BLaER1 (cell line): ENCODE data around the gene IGF1R.

Source experiments
- H3K27ac ChIP-seq: shearing (Covaris generic); formaldehyde crosslinking; 2 replicates; pipeline ENCODE4 v1.8.1; 2022
- H3K27me3 ChIP-seq: shearing (Covaris generic); formaldehyde crosslinking; 2 replicates; pipeline ENCODE4 v1.8.1; 2022
- H3K36me3 ChIP-seq: shearing (Covaris generic); formaldehyde crosslinking; 2 replicates; pipeline ENCODE4 v1.8.1; 2022
- H3K4me1 ChIP-seq: shearing (Covaris generic); formaldehyde crosslinking; 2 replicates; pipeline ENCODE4 v1.8.1; 2022
- H3K4me2 ChIP-seq: shearing (Covaris generic); formaldehyde crosslinking; 2 replicates; pipeline ENCODE4 v1.8.1; 2022
- H3K4me3 ChIP-seq: shearing (Covaris generic); formaldehyde crosslinking; 2 replicates; pipeline ENCODE4 v1.8.1; 2022
- H3K9ac ChIP-seq: shearing (Covaris generic); formaldehyde crosslinking; 2 replicates; pipeline ENCODE4 v1.8.1; 2022
- H3K9me3 ChIP-seq: shearing (Covaris generic); formaldehyde crosslinking; 2 replicates; pipeline ENCODE4 v1.8.1; 2022
- H4K20me1 ChIP-seq: shearing (Covaris generic); formaldehyde crosslinking; 2 replicates; pipeline ENCODE4 v1.8.1; 2022
- Cebpa-rat ChIP-seq: shearing (Covaris generic); IDR thresholded peaks from 2 replicates; pipeline ENCODE4 v1.8.1; 2022

Gene IGF1R

DNA sequence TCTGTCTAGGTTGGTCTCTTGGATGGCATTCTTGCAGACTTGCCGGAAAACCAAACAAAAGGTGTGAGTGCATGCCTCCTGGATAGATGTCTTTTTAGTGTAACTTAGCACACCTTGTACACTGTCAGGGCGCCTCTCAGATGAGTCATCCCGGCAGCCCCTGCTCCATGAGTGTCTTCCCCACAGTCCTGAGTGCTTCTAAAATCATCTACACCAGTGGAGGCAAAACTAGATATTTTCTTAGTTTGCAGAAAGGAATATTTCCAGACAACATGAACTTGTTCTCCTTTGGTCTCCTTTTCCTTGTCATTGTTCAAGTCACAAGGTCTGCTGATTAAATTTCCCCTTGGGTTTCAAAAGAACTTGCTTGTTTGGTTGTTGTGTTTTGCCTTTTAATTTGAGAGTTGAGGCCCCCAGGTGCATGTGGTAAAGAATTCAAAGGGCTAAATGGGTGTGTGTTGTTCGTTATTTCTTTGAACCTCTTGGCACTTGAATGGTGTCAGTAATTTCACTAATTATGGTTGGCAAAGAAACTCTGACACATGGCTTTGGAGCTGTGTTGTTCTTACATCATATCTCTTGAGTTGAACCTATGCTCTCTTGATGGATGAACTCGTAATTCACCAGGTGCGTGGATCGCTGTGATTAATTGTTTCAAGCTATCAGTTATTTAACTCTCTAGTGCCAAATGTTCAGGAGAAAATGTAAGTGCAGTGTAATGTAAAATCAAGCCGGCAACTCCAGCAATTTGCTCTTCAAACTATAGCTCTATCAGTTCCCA lies 98.2 kb downstream of the IGF1R start:
- H3K9ac ChIP-seq: no peak overlapping the region
- no peak overlapping the region for H3K4me2 ChIP-seq
- TF ChIP-seq Cebpa-rat: no peak
- peaks cover 39% of the 10 kb centered on the region for H3K4me1 ChIP-seq
- no peak overlapping the region for H3K27ac ChIP-seq
- no peaks in the 10 kb centered on the region for H3K36me3 ChIP-seq
- peaks cover 100% of the 10 kb centered on the region for H4K20me1 ChIP-seq
- no peaks in the 10 kb centered on the region for H3K27me3 ChIP-seq
- no peaks in the 10 kb centered on the region for H3K9me3 ChIP-seq
- no peak overlapping the region for H3K4me3 ChIP-seq

DNA sequence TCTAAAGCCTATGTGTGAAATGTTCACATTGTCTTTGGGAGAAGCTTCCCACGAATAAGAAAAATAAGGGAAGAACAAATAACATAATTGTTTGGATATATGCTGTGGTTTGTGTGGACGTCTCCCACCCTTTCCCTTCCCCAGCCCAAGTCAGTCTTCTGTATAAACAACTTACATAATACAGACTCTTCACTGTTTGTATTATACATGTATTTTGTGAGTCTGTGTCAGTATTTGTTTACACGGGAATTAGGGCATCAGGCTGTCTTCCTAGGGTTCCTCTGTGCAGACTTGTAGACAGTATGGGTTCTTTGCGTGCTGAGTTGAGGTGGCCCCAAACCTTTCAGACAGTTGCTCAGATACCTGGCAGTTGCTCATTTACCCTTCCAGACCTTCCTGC lies 103.4 kb downstream of the IGF1R start:
- Histone ChIP-seq H3K4me1 (peaks cover 24% of the 10 kb centered on the region), H3K36me3 (no peaks in the 10 kb centered on the region), H3K27me3 (no peaks in the 10 kb centered on the region), H3K27ac (no peak overlapping the region), H3K4me2 (no peak overlapping the region), H3K9ac (no peak overlapping the region), H4K20me1 (peaks cover 100% of the 10 kb centered on the region), H3K4me3 (no peak overlapping the region), H3K9me3 (no peaks in the 10 kb centered on the region)
- no peak for TF ChIP-seq Cebpa-rat

DNA sequence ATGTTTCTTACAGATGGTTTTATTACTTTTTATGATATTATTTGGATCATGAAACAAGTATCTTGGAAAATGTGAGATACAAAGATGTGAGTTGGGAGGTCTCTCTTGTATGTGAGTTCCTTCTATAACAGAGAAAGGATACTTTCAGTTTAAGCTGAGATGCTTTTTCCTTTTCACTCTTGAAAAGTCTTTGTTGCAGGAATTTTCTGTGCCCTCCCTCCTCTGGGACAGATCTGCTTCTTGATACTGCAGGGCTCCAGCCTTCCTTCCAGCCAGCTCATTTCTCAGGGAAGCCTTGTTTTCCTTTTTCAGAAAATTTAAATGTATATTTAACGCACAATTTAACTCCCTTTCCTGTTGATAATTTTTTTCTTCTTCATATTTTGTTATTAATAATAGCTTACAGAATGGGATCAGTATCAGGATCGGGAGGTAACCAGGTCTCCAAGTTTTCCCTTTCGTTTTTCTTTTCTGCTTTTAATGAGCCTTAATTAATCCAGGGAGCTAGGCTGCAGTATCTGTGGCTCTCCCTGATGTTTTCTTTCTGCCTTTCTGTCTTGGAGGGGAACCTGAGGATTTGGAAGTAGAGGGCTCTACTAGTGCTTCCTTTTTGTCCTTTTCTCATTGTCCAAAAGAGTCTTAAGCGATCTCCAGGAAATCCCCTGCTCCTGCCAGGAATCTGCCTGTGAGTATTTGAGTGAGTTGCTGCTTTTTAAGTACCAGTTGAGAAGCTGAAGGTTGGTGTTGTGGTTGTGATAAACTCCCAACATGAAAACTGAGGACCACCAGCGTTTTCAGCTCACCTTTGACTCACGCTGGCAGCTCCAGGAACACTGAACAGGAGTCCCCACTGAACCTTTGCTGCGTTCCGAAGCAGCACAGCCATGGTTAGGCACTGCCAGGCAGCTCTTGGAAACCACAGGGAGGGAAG lies 105.7 kb downstream of the IGF1R start:
- no peak overlapping the region for H3K27ac ChIP-seq
- H3K4me3 ChIP-seq: no peak overlapping the region
- H3K36me3 ChIP-seq: no peaks in the 10 kb centered on the region
- H3K4me1 ChIP-seq: peaks cover 24% of the 10 kb centered on the region
- no peak overlapping the region; the same call in 1 of the 2 replicates for H3K4me2 ChIP-seq
- no peak for TF ChIP-seq Cebpa-rat
- no peaks in the 10 kb centered on the region for H3K9me3 ChIP-seq
- H3K9ac ChIP-seq: no peak overlapping the region
- no peaks in the 10 kb centered on the region for H3K27me3 ChIP-seq
- H4K20me1 ChIP-seq: peaks cover 100% of the 10 kb centered on the region

DNA sequence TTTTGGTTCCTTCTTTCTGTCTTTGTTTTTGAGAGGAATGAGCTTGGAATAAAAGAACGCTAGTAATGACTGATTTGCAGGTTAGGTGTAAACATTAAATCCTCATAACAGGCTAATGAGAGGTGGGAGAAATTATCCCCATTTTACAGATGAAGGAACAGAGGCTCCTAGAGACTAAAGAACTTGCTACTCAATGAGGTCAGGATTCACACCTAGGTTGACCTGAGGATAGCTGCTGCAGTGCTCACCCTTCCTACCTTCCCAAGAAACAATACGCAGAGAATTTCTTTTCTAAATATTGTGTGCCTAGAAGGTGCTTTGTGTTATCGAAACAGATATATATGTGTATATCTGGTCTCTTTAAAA lies 106.3 kb downstream of the IGF1R start:
- no peak overlapping the region for H3K27ac ChIP-seq

DNA sequence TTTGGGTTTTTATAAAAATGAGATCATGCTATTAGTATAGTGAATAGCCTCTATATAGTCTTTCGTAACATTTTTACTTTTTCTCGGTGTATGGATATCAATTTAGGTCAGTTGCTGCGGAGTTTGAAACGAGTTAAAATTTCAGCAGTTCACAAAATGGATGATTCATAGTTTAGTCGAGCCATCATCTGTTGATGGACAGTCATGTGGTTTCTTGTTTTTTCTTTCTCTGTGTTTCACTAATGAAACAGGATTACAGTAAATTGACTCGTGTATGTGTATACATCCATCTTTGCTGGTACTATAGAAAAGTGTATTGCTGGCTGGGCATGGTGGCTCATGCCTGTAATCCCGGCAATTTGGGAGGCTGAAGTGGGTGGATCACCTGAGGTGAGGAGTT lies 106.8 kb downstream of the IGF1R start:
- no peaks in the 10 kb centered on the region for H3K27me3 ChIP-seq
- H3K9ac ChIP-seq: no peak overlapping the region
- H4K20me1 ChIP-seq: peaks cover 100% of the 10 kb centered on the region
- no peaks in the 10 kb centered on the region for H3K9me3 ChIP-seq
- no peak for TF ChIP-seq Cebpa-rat
- H3K4me3 ChIP-seq: no peak overlapping the region
- H3K4me1 ChIP-seq: peaks cover 22% of the 10 kb centered on the region
- H3K4me2 ChIP-seq: no peak overlapping the region
- no peaks in the 10 kb centered on the region for H3K36me3 ChIP-seq
- H3K27ac ChIP-seq: no peak overlapping the region

More for the DNA sequence above, 106.3 kb downstream of the IGF1R start:
- TF ChIP-seq Cebpa-rat: no peak
- peaks cover 100% of the 10 kb centered on the region for H4K20me1 ChIP-seq
- no peaks in the 10 kb centered on the region for H3K36me3 ChIP-seq
- no peaks in the 10 kb centered on the region for H3K9me3 ChIP-seq
- no peak overlapping the region for H3K4me2 ChIP-seq
- no peak overlapping the region for H3K9ac ChIP-seq
- no peaks in the 10 kb centered on the region for H3K27me3 ChIP-seq
- H3K4me1 ChIP-seq: peaks cover 24% of the 10 kb centered on the region
- no peak overlapping the region for H3K4me3 ChIP-seq

DNA sequence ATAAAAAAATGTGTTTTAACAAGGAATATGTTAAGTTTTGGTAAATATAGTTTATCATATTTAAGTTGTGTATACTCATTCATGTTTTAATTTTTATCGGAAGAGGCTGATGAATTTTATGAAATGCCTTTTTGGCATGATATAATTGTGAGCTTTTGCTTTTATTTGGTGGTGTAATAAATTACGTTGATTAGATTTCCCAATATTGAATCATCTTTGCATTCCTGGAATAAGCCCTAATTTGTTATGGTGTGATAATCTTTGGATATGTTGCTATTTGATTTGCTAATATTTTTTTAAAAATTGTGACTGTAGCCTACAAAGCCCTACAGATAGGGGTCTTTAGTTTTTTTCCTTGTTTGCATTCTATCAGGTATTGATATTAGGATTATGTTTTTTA lies 107.4 kb downstream of the IGF1R start:
- no peak for TF ChIP-seq Cebpa-rat
- H3K9me3 ChIP-seq: no peaks in the 10 kb centered on the region
- peaks cover 24% of the 10 kb centered on the region; the same call in 1 of the 2 replicates for H3K4me1 ChIP-seq
- no peak overlapping the region for H3K4me3 ChIP-seq
- peaks cover 100% of the 10 kb centered on the region for H4K20me1 ChIP-seq
- peaks cover under 1% of the 10 kb centered on the region; the same call in 1 of the 2 replicates for H3K36me3 ChIP-seq
- no peak overlapping the region for H3K4me2 ChIP-seq
- no peak overlapping the region for H3K9ac ChIP-seq
- no peaks in the 10 kb centered on the region for H3K27me3 ChIP-seq
- H3K27ac ChIP-seq: no peak overlapping the region

DNA sequence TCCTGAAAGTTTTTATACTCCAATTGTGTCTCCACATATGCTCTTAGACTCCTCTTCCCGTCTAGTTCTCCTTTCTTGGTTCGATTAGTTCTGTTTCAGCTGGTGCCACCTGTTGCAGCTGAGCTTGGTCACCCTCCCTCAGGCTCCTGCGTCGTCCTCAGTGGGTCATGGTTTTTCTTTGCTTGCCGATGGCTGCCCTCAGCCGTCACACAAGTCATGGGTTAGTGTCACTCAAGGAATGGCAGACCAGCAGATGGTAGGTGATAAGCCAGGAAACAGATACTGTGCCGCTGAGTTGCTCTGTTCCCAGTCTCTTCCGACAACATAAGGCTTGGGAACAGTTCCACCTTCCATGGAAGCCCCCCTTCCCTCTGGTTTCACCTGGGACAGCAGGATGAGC lies 109.9 kb downstream of the IGF1R start:
- Histone ChIP-seq H3K4me3 (no peak overlapping the region), H3K4me1 (peaks cover 23% of the 10 kb centered on the region; the same call in 1 of the 2 replicates), H3K27me3 (no peaks in the 10 kb centered on the region), H4K20me1 (peaks cover 100% of the 10 kb centered on the region), H3K9ac (no peak overlapping the region), H3K4me2 (no peak overlapping the region), H3K9me3 (no peaks in the 10 kb centered on the region), H3K36me3 (peaks cover 11% of the 10 kb centered on the region; the same call in 1 of the 2 replicates), H3K27ac (no peak overlapping the region)
- no peak for TF ChIP-seq Cebpa-rat

DNA sequence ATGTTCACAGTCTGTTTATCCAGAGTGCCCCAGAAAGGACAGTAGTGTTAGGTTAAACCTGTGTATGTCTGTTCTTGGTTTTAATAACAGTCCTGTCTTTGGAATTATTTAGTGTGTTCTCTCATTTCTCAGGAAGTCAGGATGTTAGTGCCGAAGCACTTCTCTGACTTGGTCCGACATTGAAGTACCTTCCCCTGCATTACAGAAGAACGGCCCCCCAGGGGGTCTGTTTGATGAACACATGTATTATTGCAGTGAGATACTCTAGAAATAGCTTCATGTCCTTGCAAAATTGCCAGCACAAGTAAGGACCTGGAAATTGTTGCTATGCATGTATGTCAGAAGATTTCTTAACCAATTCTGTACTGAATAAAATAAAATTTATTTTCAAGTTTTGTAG lies 110.9 kb downstream of the IGF1R start:
- H3K36me3 ChIP-seq: peaks cover 11% of the 10 kb centered on the region; the same call in 1 of the 2 replicates
- peaks cover 100% of the 10 kb centered on the region for H4K20me1 ChIP-seq
- TF ChIP-seq Cebpa-rat: no peak
- H3K9ac ChIP-seq: no peak overlapping the region
- H3K4me3 ChIP-seq: no peak overlapping the region
- no peak overlapping the region for H3K4me2 ChIP-seq
- no peaks in the 10 kb centered on the region for H3K27me3 ChIP-seq
- H3K9me3 ChIP-seq: no peaks in the 10 kb centered on the region
- no peak overlapping the region for H3K27ac ChIP-seq
- H3K4me1 ChIP-seq: peaks cover 15% of the 10 kb centered on the region; the same call in 1 of the 2 replicates

DNA sequence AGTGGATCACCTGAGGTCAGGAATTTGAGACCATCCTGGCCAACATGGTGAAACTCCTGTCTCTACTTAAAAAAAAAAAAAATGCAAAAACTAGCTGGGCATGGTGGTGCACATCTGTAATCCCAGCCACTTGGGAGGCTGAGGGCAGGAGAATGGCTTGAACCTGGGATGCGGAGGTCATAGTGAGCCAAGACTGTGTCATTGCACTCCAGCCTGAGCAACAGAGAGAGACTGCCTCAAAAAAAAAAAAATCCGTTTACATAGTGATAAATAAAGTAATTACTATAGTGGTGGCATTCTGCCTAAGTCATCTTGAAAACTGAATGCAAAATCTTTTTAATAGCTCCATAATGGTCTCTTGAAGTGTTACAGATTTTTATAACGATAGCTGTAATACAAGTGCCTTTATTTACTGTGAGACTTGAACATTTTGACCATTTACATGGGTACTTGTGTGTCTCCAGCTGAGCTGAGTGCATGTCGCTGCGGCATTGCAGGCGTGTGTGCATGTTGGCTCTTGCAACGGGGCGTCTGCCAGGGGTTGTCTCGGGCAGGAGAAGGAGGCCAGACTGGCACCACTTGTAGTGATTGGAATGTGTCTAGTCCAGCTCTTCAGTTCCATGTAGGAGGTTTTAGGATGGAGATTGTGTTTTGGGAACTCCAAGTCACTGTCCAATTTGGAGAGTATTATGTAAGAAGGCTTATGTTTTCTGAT lies 111.9 kb downstream of the IGF1R start:
- Histone ChIP-seq H3K9me3 (no peaks in the 10 kb centered on the region), H3K4me3 (no peak overlapping the region), H3K9ac (no peak overlapping the region), H4K20me1 (peaks cover 100% of the 10 kb centered on the region), H3K27ac (no peak overlapping the region), H3K27me3 (no peaks in the 10 kb centered on the region), H3K4me2 (no peak overlapping the region), H3K36me3 (peaks cover 11% of the 10 kb centered on the region; the same call in 1 of the 2 replicates), H3K4me1 (0 out of 2 replicates have a peak, but pooled peaks cover 10% of the 10 kb centered on the region)
- TF ChIP-seq Cebpa-rat: no peak
